Measurements from ENCODE around the gene MBNL2. TPM values are rescaled to one million over a fixed set of nuclear protein-coding genes. Genes with fewer than 3 reads are reported as not detected.
A peak's percentile ranks its signal among the peaks of the same experiment; 100 is the strongest.

Gene MBNL2
- total RNA-seq, 3 donors from 2014 or later: 68.5 to 131 (median 120) TPM

- H3K4me3 ChIP-seq: no peak overlapping the region
- no peaks in the 10 kb centered on the region for H3K36me3 ChIP-seq
- no peaks in the 10 kb centered on the region for H3K4me1 ChIP-seq
- DNase-seq (ENCODE audit: low spot score in 2 of 2): no peak
- no peak overlapping the region for H3K27ac ChIP-seq
- no peaks in the 10 kb centered on the region for H3K27me3 ChIP-seq
- TF ChIP-seq, protein P1, sequence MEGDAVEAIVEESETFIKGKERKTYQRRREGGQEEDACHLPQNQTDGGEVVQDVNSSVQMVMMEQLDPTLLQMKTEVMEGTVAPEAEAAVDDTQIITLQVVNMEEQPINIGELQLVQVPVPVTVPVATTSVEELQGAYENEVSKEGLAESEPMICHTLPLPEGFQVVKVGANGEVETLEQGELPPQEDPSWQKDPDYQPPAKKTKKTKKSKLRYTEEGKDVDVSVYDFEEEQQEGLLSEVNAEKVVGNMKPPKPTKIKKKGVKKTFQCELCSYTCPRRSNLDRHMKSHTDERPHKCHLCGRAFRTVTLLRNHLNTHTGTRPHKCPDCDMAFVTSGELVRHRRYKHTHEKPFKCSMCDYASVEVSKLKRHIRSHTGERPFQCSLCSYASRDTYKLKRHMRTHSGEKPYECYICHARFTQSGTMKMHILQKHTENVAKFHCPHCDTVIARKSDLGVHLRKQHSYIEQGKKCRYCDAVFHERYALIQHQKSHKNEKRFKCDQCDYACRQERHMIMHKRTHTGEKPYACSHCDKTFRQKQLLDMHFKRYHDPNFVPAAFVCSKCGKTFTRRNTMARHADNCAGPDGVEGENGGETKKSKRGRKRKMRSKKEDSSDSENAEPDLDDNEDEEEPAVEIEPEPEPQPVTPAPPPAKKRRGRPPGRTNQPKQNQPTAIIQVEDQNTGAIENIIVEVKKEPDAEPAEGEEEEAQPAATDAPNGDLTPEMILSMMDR (IDR thresholded peaks at IDR 0.05): no peak
- no peak for TF ChIP-seq POLR2A (IDR thresholded peaks at IDR 0.05)
- no peak for TF ChIP-seq POLR2AphosphoS5 (IDR thresholded peaks at IDR 0.05)
- intact Hi-C loops (cut with DNase I; ENCODE audit: low total_unique reads): no loop called here
- no peaks in the 10 kb centered on the region for H3K9me3 ChIP-seq
These were observed 201.3 kb downstream of the MBNL2 start for GRCh38 chr13:97423300-97424045.

GRCh38 chr13:97425590-97425989, 203.5 kb downstream of the MBNL2 start:
- no peaks in the 10 kb centered on the region for H3K4me1 ChIP-seq
- H3K9me3 ChIP-seq: no peaks in the 10 kb centered on the region
- intact Hi-C loops (cut with DNase I; ENCODE audit: low total_unique reads): no loop called here
- DNase-seq (ENCODE audit: low spot score in 2 of 2): no peak
- no peak for TF ChIP-seq POLR2AphosphoS5 (IDR thresholded peaks at IDR 0.05)
- TF ChIP-seq POLR2A (IDR thresholded peaks at IDR 0.05): no peak
- TF ChIP-seq, protein P1 (IDR thresholded peaks at IDR 0.05): no peak
- no peaks in the 10 kb centered on the region for H3K36me3 ChIP-seq
- no peaks in the 10 kb centered on the region for H3K27me3 ChIP-seq
- H3K4me3 ChIP-seq: no peak overlapping the region
- H3K27ac ChIP-seq: no peak overlapping the region

- Histone ChIP-seq H3K9me3 (no peaks in the 10 kb centered on the region), H3K27ac (no peak overlapping the region), H3K4me1 (no peaks in the 10 kb centered on the region), H3K4me3 (no peak overlapping the region), H3K36me3 (no peaks in the 10 kb centered on the region), H3K27me3 (no peaks in the 10 kb centered on the region)
- TF ChIP-seq POLR2AphosphoS5 (IDR thresholded peaks at IDR 0.05): no peak
- TF ChIP-seq POLR2A (IDR thresholded peaks at IDR 0.05): no peak
- TF ChIP-seq, protein P1 (IDR thresholded peaks at IDR 0.05): no peak
- intact Hi-C loops (cut with DNase I; ENCODE audit: low total_unique reads): no loop called here
- DNase-seq (ENCODE audit: low spot score in 2 of 2): no peak
These were observed 204.6 kb downstream of the MBNL2 start for GRCh38 chr13:97426695-97427094.

- intact Hi-C loops (cut with DNase I; ENCODE audit: low total_unique reads): no loop called here
- no peak for DNase-seq (ENCODE audit: low spot score in 2 of 2)
- no peaks in the 10 kb centered on the region for H3K9me3 ChIP-seq
- H3K27me3 ChIP-seq: no peaks in the 10 kb centered on the region
- H3K4me1 ChIP-seq: no peaks in the 10 kb centered on the region
- no peak for TF ChIP-seq POLR2A (IDR thresholded peaks at IDR 0.05)
- no peak for TF ChIP-seq POLR2AphosphoS5 (IDR thresholded peaks at IDR 0.05)
- TF ChIP-seq, protein P1 (IDR thresholded peaks at IDR 0.05): no peak
- H3K4me3 ChIP-seq: peak overlapping the region in 2 of 3 donors; percentile 30 to 40
- H3K27ac ChIP-seq: peak overlapping the region in 1 of 2 donors; percentile 49
- H3K36me3 ChIP-seq: no peaks in the 10 kb centered on the region
These were observed 207.5 kb downstream of the MBNL2 start for GRCh38 chr13:97429681-97430081.

DNA sequence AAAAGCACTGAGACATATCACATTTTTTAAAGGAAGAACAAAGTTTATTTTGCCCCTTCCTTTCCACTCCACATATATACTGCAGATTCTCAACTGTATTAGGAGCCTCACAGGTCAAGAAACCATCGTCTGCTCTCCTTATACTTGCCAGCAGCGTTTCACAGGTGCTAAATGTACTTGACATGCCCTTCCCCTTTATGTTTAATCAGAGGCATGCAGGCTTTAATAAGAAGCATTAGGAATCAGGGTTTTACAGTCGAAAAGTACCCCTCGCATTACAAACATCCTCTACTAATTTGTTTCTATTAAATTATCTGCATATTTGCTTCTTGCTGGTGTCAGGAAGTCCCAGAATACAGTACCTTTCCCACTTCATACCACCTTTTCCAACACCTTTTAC, 208.2 kb downstream of the MBNL2 start:
- intact Hi-C loops (cut with DNase I; ENCODE audit: low total_unique reads): no loop called here
- no peaks in the 10 kb centered on the region for H3K36me3 ChIP-seq
- no peak overlapping the region for H3K4me3 ChIP-seq
- TF ChIP-seq POLR2A (IDR thresholded peaks at IDR 0.05) (no peak), POLR2AphosphoS5 (IDR thresholded peaks at IDR 0.05) (no peak)
- TF ChIP-seq, protein P1 (IDR thresholded peaks at IDR 0.05): no peak
- DNase-seq (ENCODE audit: low spot score in 2 of 2): no peak
- no peaks in the 10 kb centered on the region for H3K4me1 ChIP-seq
- no peak overlapping the region for H3K27ac ChIP-seq
- no peaks in the 10 kb centered on the region for H3K9me3 ChIP-seq
- H3K27me3 ChIP-seq: no peaks in the 10 kb centered on the region

All from breast epithelium (tissue), 4 donors.